Calu3 (cell line): ENCODE measurements around the gene OXSM. TPM values are rescaled to one million over a fixed set of nuclear protein-coding genes. Genes with fewer than 3 reads are reported as not detected.

Experiments
- BruUV-seq: library from RNA; stranded (reverse); fragments of 400-500 nt; replicated peaks from 2 replicates; lab custom pipeline; 2021; lab: Mats Ljungman, UMichigan
- CTCF ChIA-PET: fragments of 300-600 bp; sonication (Branson Sonifier 250); formaldehyde crosslinking; loops from one replicate; lab custom pipeline; 2022; ENCODE audit warnings: antibody characterized with exemption; lab: Charles Lee
- DNase-seq: peaks from one replicate; pipeline ENCODE4 v3.0.0; 2022
- H3K27ac Mint-ChIP-seq: one replicate; pipeline ENCODE4 v1.8.0; 2022; ENCODE audit warnings: mixed read lengths; ENCODE audit not compliant: unreplicated experiment
- H3K27me3 Mint-ChIP-seq: one replicate; pipeline ENCODE4 v1.8.0; 2022; ENCODE audit warnings: mixed read lengths; ENCODE audit not compliant: unreplicated experiment
- H3K36me3 Mint-ChIP-seq: one replicate; pipeline ENCODE4 v1.8.0; 2022; ENCODE audit warnings: mild to moderate bottlenecking, moderate library complexity, mixed read lengths; ENCODE audit not compliant: insufficient read depth, unreplicated experiment
- H3K4me1 Mint-ChIP-seq: one replicate; pipeline ENCODE4 v1.8.0; 2022; ENCODE audit warnings: mild to moderate bottlenecking, low read depth, mixed read lengths; ENCODE audit not compliant: unreplicated experiment
- H3K4me3 Mint-ChIP-seq: one replicate; pipeline ENCODE4 v1.8.0; 2022; ENCODE audit warnings: mild to moderate bottlenecking, low read depth, moderate library complexity, mixed read lengths; ENCODE audit not compliant: unreplicated experiment
- H3K9me3 Mint-ChIP-seq: one replicate; pipeline ENCODE4 v1.8.0; 2022; ENCODE audit warnings: low read depth, mixed read lengths; ENCODE audit not compliant: unreplicated experiment
- CTCF ChIP-seq: fragments of 200-600 bp; IDR thresholded peaks from one replicate; pipeline ENCODE4 v1.8.0; 2022; ENCODE audit warnings: antibody characterized with exemption; ENCODE audit not compliant: unreplicated experiment
- intact Hi-C: fragments of 100-400 bp; cut with micrococcal nuclease; formaldehyde crosslinking; loops from one replicate; pipeline ENCODE4 v1.10.0; 2022; ENCODE audit not compliant: unreplicated experiment
- total RNA-seq: library from RNA; stranded (reverse); gene quantifications from 2 replicates; pipeline ENCODE4 v1.2.3, GENCODE V29; 2022

Gene OXSM
- total RNA-seq, 1 experiment from 2014 or later: 13.6 TPM

DNA sequence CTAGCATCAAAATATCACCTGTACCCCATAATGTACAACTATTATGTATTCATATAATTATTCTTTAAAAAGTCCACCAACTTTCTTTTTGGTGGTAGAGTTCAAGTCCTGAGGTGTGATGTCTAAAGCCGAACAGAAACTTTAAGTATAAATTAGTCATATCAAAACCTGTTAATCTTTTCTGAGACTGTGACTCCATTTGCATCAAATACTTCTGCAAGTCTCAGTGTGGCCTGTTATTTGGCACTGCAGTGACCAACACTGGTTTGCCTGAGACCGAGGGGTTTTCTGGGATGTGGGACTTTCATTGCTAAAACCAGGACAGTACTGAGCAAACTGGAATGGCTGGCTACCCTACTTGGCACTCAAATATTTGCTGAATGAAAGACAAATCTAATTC, 14.0 kb upstream of the OXSM start:
- H3K36me3 Mint-ChIP-seq: peaks cover 21% of the 10 kb centered on the region
- H3K27ac Mint-ChIP-seq: no peak overlapping the region
- intact Hi-C loops: no loop called here
- H3K27me3 Mint-ChIP-seq: no peaks in the 10 kb centered on the region
- no peak for DNase-seq
- H3K9me3 Mint-ChIP-seq: peaks cover 10% of the 10 kb centered on the region
- H3K4me1 Mint-ChIP-seq: no peaks in the 10 kb centered on the region
- no TSS peak for BruUV-seq
- TF ChIP-seq CTCF: no peak
- CTCF ChIA-PET: no interaction called here
- H3K4me3 Mint-ChIP-seq: no peak overlapping the region

DNA sequence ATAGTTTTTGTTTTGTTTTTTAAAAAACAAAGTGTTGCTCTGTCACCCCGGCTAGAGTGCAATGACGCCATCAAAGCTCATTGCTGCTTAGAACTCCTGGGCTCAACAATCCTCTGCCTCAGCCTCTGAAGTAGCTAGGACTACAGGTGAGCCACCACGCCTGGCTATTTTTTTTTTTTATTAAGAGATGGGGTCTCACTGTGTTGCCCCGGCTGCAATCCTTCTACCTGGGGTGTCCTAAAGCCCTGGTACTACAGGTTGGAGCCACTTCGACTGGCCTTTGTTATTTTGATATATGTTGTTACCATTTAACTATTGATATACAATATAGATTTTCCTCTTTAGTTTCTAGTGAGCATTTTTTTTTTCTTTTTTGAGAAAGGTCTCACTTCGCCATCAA, 9.3 kb upstream of the OXSM start:
- DNase-seq: no peak
- peaks cover 22% of the 10 kb centered on the region for H3K4me1 Mint-ChIP-seq
- no peaks in the 10 kb centered on the region for H3K27me3 Mint-ChIP-seq
- intact Hi-C loops: loop anchor here (5.0 kb wide), 1 partner anchor 118 kb away; the partner anchor contains the start of gene TOP2B
- no peak overlapping the region for H3K4me3 Mint-ChIP-seq
- CTCF ChIA-PET: no interaction called here
- H3K27ac Mint-ChIP-seq: no peak overlapping the region
- no peak for TF ChIP-seq CTCF
- peaks cover 40% of the 10 kb centered on the region for H3K36me3 Mint-ChIP-seq
- H3K9me3 Mint-ChIP-seq: peaks cover 5% of the 10 kb centered on the region
- no TSS peak for BruUV-seq

DNA sequence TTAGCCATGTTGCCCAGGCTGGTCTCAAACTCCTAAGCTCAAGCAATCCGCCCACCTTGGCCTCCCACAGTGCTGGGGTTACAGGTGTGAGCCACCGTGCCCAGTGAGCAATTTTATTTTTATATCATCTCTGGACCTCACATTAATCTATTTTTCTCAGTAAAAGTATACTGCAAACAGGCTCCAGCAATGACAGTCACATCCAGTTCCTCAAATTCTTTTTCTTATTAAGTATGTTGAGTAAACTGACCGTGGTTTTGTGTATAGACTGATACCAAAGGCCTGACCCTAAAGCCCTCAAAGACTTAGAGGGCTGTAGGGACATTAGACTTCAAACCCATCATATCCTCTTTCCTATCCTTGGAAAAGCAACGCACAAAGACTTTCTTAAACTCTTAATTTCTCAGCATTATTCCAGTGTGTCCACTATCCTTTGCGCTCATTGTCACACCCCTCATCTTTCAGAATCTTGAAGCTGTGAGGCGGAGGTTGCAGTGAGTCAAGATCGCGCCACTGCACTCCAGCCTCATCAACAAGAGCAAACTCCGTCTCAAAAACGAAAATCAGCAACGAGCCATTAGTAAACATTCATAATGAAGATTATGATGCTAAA, 8.6 kb upstream of the OXSM start:
- intact Hi-C loops: loop anchor here (5.0 kb wide), 1 partner anchor 119 kb away; the partner anchor contains the start of gene TOP2B
- Mint-ChIP-seq H3K9me3 (peaks cover 5% of the 10 kb centered on the region), H3K36me3 (peaks cover 40% of the 10 kb centered on the region), H3K27me3 (no peaks in the 10 kb centered on the region), H3K4me3 (peak overlapping the region; percentile 78), H3K4me1 (peaks cover 22% of the 10 kb centered on the region), H3K27ac (no peak overlapping the region)
- no peak for DNase-seq
- CTCF ChIA-PET: no interaction called here
- BruUV-seq: no TSS peak
- no peak for TF ChIP-seq CTCF

- CTCF ChIA-PET: no interaction called here
- Mint-ChIP-seq H3K4me3 (peak overlapping the region; percentile 78), H3K27ac (peak overlapping the region; percentile 64), H3K9me3 (no peaks in the 10 kb centered on the region), H3K27me3 (no peaks in the 10 kb centered on the region), H3K36me3 (peaks cover 33% of the 10 kb centered on the region), H3K4me1 (peaks cover 22% of the 10 kb centered on the region)
- DNase-seq: no peak
- TSS peak; percentile 53 for BruUV-seq
- no peak for TF ChIP-seq CTCF
- intact Hi-C loops: loop anchor here (5.0 kb wide), 1 partner anchor 120 kb away; the partner anchor contains the start of gene TOP2B
These were observed 7.9 kb upstream of the OXSM start for GRCh38 chr3:25781758-25782594.
